ENCODE measurements around the gene TBC1D22B.

Gene TBC1D22B

GRCh38 chr6:37369321-37370201 is 112.0 kb downstream of the TBC1D22B start:
- Histone ChIP-seq H3F3A (ENCODE audit: low read depth) (no peaks in the 10 kb centered on the region), H3K36me3 (ENCODE audit: insufficient read depth, low read length) (peaks cover 41% of the 10 kb centered on the region; the same call in 1 of the 2 replicates), H3K9ac (ENCODE audit: low read depth, low read length, poor library complexity, severe bottlenecking) (no peak overlapping the region), H3K79me2 (ENCODE audit: insufficient read depth, low read length) (0 out of 2 replicates have a peak, but pooled peaks cover 3% of the 10 kb centered on the region), H3K27me3 (ENCODE audit: insufficient read depth, low read length, poor library complexity, severe bottlenecking) (no peaks in the 10 kb centered on the region), H3K4me2 (ENCODE audit: low read depth, low read length, poor library complexity, severe bottlenecking) (no peak overlapping the region), H2AFZ (ENCODE audit: low read length) (no peak overlapping the region), H4K20me1 (ENCODE audit: insufficient read depth, low read length, poor library complexity, severe bottlenecking) (no peaks in the 10 kb centered on the region), H3K9me3 (ENCODE audit: insufficient read depth, low read depth, low read length) (no peaks in the 10 kb centered on the region), H3K4me3 (ENCODE audit: low read length, poor library complexity, severe bottlenecking) (no peak overlapping the region), H3K9me2 (replicated peaks; ENCODE audit: low read depth, low read length) (no peaks in the 10 kb centered on the region), H3K4me1 (ENCODE audit: insufficient read depth, low read length, poor library complexity, severe bottlenecking) (no peaks in the 10 kb centered on the region)
- TF ChIP-seq, protein P1, sequence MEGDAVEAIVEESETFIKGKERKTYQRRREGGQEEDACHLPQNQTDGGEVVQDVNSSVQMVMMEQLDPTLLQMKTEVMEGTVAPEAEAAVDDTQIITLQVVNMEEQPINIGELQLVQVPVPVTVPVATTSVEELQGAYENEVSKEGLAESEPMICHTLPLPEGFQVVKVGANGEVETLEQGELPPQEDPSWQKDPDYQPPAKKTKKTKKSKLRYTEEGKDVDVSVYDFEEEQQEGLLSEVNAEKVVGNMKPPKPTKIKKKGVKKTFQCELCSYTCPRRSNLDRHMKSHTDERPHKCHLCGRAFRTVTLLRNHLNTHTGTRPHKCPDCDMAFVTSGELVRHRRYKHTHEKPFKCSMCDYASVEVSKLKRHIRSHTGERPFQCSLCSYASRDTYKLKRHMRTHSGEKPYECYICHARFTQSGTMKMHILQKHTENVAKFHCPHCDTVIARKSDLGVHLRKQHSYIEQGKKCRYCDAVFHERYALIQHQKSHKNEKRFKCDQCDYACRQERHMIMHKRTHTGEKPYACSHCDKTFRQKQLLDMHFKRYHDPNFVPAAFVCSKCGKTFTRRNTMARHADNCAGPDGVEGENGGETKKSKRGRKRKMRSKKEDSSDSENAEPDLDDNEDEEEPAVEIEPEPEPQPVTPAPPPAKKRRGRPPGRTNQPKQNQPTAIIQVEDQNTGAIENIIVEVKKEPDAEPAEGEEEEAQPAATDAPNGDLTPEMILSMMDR (conservative IDR thresholded peaks at IDR 0.05; ENCODE audit: low read length) = no peak
- no peak for TF ChIP-seq EZH2phosphoT487 (IDR thresholded peaks at IDR 0.05; ENCODE audit: borderline replicate concordance)

DNA sequence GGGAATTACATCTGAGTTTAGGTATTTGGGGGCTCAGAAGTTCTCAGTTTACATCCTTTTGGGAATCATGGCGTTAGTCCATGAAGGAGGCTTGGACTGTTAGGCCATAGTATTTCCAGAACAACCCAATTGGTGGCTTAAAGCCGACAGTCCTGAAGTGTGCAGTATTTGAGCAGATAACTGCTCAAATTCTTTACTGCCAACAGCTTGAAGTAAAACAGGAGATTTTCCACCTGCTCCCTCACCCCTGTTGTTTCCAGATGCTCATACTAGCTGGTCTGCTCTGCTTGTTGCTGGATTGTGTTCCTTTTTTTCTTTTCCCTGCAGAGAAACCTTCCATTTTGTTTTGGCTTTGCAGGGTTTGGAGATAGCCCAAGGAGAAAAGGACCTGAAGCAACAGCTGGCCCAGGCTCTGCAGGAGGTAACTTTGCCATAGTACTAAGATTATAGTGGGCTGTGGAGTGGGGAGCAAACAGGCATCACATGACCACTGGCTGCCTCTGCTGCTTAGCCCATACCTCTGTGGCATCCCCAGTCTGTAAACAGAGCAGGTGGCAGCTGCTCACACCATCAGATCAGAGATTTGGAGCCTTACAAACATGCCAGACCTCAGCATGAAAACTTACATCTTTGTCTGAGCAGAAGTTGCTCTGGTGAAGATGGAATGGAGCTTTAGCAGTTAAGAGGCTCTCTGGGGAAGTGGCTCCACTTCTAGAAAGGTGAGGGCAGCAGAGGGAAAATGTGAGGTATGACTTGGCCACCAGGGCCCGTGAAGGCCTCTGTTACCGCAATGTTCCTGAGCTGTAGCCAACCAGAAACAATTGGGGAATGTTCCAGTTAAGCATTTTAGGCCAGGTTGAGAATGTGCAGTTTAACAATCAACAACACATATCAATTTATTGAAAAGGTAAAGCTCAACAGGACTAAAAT is 113.8 kb downstream of the TBC1D22B start:
- Histone ChIP-seq H3K27me3 (ENCODE audit: insufficient read depth, low read length, poor library complexity, severe bottlenecking) (no peaks in the 10 kb centered on the region), H3K79me2 (ENCODE audit: insufficient read depth, low read length) (no peaks in the 10 kb centered on the region), H3K9ac (ENCODE audit: low read depth, low read length, poor library complexity, severe bottlenecking) (no peak overlapping the region), H3K4me2 (ENCODE audit: low read depth, low read length, poor library complexity, severe bottlenecking) (no peak overlapping the region), H3K36me3 (ENCODE audit: insufficient read depth, low read length) (peaks cover 54% of the 10 kb centered on the region; the same call in 1 of the 2 replicates), H3K9me2 (replicated peaks; ENCODE audit: low read depth, low read length) (no peaks in the 10 kb centered on the region), H3K4me1 (ENCODE audit: insufficient read depth, low read length, poor library complexity, severe bottlenecking) (no peaks in the 10 kb centered on the region), H4K20me1 (ENCODE audit: insufficient read depth, low read length, poor library complexity, severe bottlenecking) (no peaks in the 10 kb centered on the region), H3F3A (ENCODE audit: low read depth) (no peaks in the 10 kb centered on the region), H3K9me3 (ENCODE audit: insufficient read depth, low read depth, low read length) (no peaks in the 10 kb centered on the region), H3K4me3 (ENCODE audit: low read length, poor library complexity, severe bottlenecking) (no peak overlapping the region), H2AFZ (ENCODE audit: low read length) (no peak overlapping the region)
- TF ChIP-seq, protein P1 (conservative IDR thresholded peaks at IDR 0.05; ENCODE audit: low read length) = no peak
- TF ChIP-seq EZH2phosphoT487 (IDR thresholded peaks at IDR 0.05; ENCODE audit: borderline replicate concordance) = no peak

DNA sequence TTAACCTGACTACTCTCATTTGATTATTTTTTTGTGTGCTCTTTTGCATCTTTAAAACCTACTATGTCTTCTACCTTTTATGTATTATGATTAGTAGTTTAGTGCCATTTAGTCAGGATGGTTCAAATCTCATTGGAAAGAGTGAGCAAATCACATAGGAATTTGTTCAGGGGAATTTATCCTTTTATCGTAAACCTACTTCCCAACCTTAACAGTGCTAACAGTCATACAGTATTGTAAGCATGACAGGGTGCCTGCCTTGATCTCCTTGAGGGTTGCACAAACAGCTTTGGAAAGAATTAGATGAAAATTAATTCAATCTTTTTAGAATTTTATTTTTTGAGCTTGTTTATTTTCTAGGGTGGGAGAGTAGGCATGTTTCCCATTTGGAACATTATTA is 114.5 kb downstream of the TBC1D22B start:
- Histone ChIP-seq H3K36me3 (ENCODE audit: insufficient read depth, low read length) (peaks cover 60% of the 10 kb centered on the region; the same call in 1 of the 2 replicates), H3K9me2 (replicated peaks; ENCODE audit: low read depth, low read length) (no peaks in the 10 kb centered on the region), H3K4me2 (ENCODE audit: low read depth, low read length, poor library complexity, severe bottlenecking) (no peak overlapping the region), H3K4me1 (ENCODE audit: insufficient read depth, low read length, poor library complexity, severe bottlenecking) (no peaks in the 10 kb centered on the region), H3K4me3 (ENCODE audit: low read length, poor library complexity, severe bottlenecking) (no peak overlapping the region), H3F3A (ENCODE audit: low read depth) (no peaks in the 10 kb centered on the region), H3K79me2 (ENCODE audit: insufficient read depth, low read length) (no peaks in the 10 kb centered on the region), H3K9ac (ENCODE audit: low read depth, low read length, poor library complexity, severe bottlenecking) (no peak overlapping the region), H2AFZ (ENCODE audit: low read length) (no peak overlapping the region), H4K20me1 (ENCODE audit: insufficient read depth, low read length, poor library complexity, severe bottlenecking) (no peaks in the 10 kb centered on the region), H3K9me3 (ENCODE audit: insufficient read depth, low read depth, low read length) (no peaks in the 10 kb centered on the region), H3K27me3 (ENCODE audit: insufficient read depth, low read length, poor library complexity, severe bottlenecking) (no peaks in the 10 kb centered on the region)
- TF ChIP-seq, protein P1 (conservative IDR thresholded peaks at IDR 0.05; ENCODE audit: low read length) = no peak
- TF ChIP-seq EZH2phosphoT487 (IDR thresholded peaks at IDR 0.05; ENCODE audit: borderline replicate concordance) = no peak

Measured in Loucy (cell line).